ENCODE data around the gene SLC15A4. TPM values are rescaled to one million over a fixed set of nuclear protein-coding genes. Genes with fewer than 3 reads are reported as not detected.

The SLC15A4 gene
- total RNA-seq, 4 donors from 2014 or later = 28.1 to 49.9 (median 45.8) TPM

GRCh38 chr12:128817111-128818015 lies 6.4 kb downstream of the SLC15A4 start:
- Histone ChIP-seq H3K27ac (peak overlapping the region; percentile 59 to 82 (median 79)), H3K27me3 (no peaks in the 10 kb centered on the region), H3K9me3 (no peaks in the 10 kb centered on the region), H3K4me3 (no peak overlapping the region), H3K4me1 (peaks cover 3 to 100% (median 36%) of the 10 kb centered on the region in 3 donors), H3K36me3 (peaks cover 0 to 29% of the 10 kb centered on the region in 2 donors)
- 29 to 36% methylated on average over 6 to 8 of the region's 8 CpGs for WGBS, 2 donors (ENCODE audit: low coverage in 1 of 2)
- TF ChIP-seq POLR2AphosphoS5 (IDR thresholded peaks at IDR 0.05) (no peak), POLR2A (IDR thresholded peaks at IDR 0.05) (no peak), CTCF (IDR thresholded peaks at IDR 0.05) (peak in 1 of 4 experiments; percentile 7), EP300 (IDR thresholded peaks at IDR 0.05) (no peak)
- ATAC-seq = peak; percentile 81

- Histone ChIP-seq H3K4me3 (no peak overlapping the region), H3K4me1 (peaks cover 0 to 97% (median 31%) of the 10 kb centered on the region in 3 donors), H3K9me3 (no peaks in the 10 kb centered on the region), H3K27me3 (no peaks in the 10 kb centered on the region), H3K36me3 (peaks cover 0 to 29% of the 10 kb centered on the region in 2 donors), H3K27ac (peak overlapping the region in 3 of 4 donors; percentile 64 to 80 (median 78))
- ATAC-seq = no peak
- WGBS, 2 donors (ENCODE audit: low coverage in 1 of 2) = 92 to 94% methylated on average over 2 to 4 of the region's 4 CpGs
- no peak for TF ChIP-seq CTCF (IDR thresholded peaks at IDR 0.05)
- TF ChIP-seq POLR2A (IDR thresholded peaks at IDR 0.05) = no peak
- no peak for TF ChIP-seq POLR2AphosphoS5 (IDR thresholded peaks at IDR 0.05)
- TF ChIP-seq EP300 (IDR thresholded peaks at IDR 0.05) = no peak
Measured at GRCh38 chr12:128816643-128816920, 7.2 kb downstream of the SLC15A4 start.

- H3K27me3 ChIP-seq = no peaks in the 10 kb centered on the region
- 85 to 87% methylated on average over 6 of the region's 7 CpGs for WGBS, 2 donors (ENCODE audit: low coverage in 1 of 2)
- no peaks in the 10 kb centered on the region for H3K9me3 ChIP-seq
- peaks cover 0 to 97% (median 30%) of the 10 kb centered on the region in 3 donors for H3K4me1 ChIP-seq
- no peak overlapping the region for H3K4me3 ChIP-seq
- no peak for TF ChIP-seq POLR2AphosphoS5 (IDR thresholded peaks at IDR 0.05)
- TF ChIP-seq CTCF (IDR thresholded peaks at IDR 0.05) = no peak
- no peak for TF ChIP-seq EP300 (IDR thresholded peaks at IDR 0.05)
- no peak for TF ChIP-seq POLR2A (IDR thresholded peaks at IDR 0.05)
- H3K27ac ChIP-seq = peak overlapping the region in 3 of 4 donors; percentile 64 to 80 (median 78)
- no peak for ATAC-seq
- peaks cover 0 to 24% of the 10 kb centered on the region in 2 donors for H3K36me3 ChIP-seq
Measured at GRCh38 chr12:128815779-128816642, 7.7 kb downstream of the SLC15A4 start.

DNA sequence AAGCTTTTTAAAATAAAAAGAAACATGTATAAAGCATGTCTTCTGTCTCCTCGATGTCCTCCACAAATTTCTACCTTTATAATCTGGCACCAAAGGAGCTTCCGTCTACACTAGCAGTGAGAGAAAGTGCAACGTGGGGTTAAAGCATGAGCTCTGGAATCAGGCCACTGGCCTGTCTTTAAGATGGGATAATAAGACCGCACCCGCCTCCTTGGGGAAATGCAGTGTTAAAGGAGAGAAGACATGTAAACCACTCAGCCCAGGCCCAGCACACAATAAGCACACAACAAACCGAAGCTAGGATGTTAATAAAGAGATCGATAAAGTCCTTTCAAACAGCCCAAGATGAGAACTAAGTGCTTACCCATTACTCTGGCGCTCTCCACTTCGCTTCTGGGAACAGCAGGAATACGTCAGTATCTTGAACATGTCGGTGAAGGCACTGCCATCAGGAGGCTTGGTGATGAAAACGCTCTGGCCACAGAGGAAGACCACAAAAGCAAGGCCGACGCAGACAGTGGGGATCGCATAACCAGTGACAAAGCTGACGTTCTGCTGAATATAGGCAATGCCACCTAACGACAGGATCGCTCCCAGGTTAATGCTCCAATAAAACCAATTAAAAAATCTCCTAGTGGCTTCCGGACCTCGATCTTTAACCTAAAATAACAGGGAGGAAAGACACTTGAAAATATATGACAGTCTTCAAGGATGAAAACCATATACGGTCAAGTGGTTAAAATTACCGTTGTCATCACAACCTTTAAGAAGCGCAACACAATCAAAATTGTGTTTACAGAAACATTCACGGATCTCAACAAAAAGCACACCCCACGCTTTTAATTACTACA lies 9.1 kb downstream of the SLC15A4 start:
- Histone ChIP-seq H3K27me3 (no peaks in the 10 kb centered on the region), H3K9me3 (no peaks in the 10 kb centered on the region), H3K4me3 (no peak overlapping the region), H3K36me3 (peaks cover 0 to 18% of the 10 kb centered on the region in 2 donors), H3K27ac (peak overlapping the region in 2 of 4 donors; percentile 14 to 21), H3K4me1 (peaks cover 0 to 97% (median 43%) of the 10 kb centered on the region in 3 donors)
- 81 to 92% methylated on average over 14 to 19 of the region's 25 CpGs for WGBS, 2 donors (ENCODE audit: low coverage in 1 of 2)
- TF ChIP-seq POLR2A (IDR thresholded peaks at IDR 0.05) (no peak), EP300 (IDR thresholded peaks at IDR 0.05) (no peak), CTCF (IDR thresholded peaks at IDR 0.05) (no peak), POLR2AphosphoS5 (IDR thresholded peaks at IDR 0.05) (no peak)
- no peak for ATAC-seq

Measured in gastroesophageal sphincter (tissue), 4 donors.